CD4-positive, CD25-positive, alpha-beta regulatory T cell (primary cell): Measurements from ENCODE around the gene ATP1A3. TPM values are rescaled to one million over a fixed set of nuclear protein-coding genes. Genes with fewer than 3 reads are reported as not detected.
A peak's percentile ranks its signal among the peaks of the same experiment; 100 is the strongest.

Experiments
- ATAC-seq, 2 donors: fragments of 150-1000 bp; cut with Tn5 transposase; one replicate each; pipeline ENCODE4 v1.10.0; 2021; ENCODE audit warnings: low read depth in 2 of 2, moderate number of reproducible peaks in 2 of 2, moderate library complexity in 1 of 2
- DNase-seq, 3 donors: peaks; one replicate each; pipeline versions ENCODE4 v3.0.0 to v3.0.0-alpha.2; 2012 to 2022; ENCODE audit warnings: mixed read lengths in 1 of 3
- H3K27ac ChIP-seq: one replicate; pipeline ENCODE4 v1.7.0; 2013; ENCODE audit warnings: mild to moderate bottlenecking, low read length; ENCODE audit not compliant: insufficient read depth, poor library complexity, severe bottlenecking
- H3K27me3 ChIP-seq: one replicate; pipeline ENCODE4 v1.7.0; 2013; ENCODE audit warnings: low read length; ENCODE audit not compliant: control insufficient read depth, insufficient read depth
- H3K36me3 ChIP-seq: one replicate; pipeline ENCODE4 v1.7.0; 2013; ENCODE audit warnings: mild to moderate bottlenecking, low read length, moderate library complexity; ENCODE audit not compliant: control insufficient read depth, insufficient read depth
- H3K4me1 ChIP-seq: 2 replicates; pipeline ENCODE4 v1.7.0; 2013; ENCODE audit warnings: mild to moderate bottlenecking, low read length; ENCODE audit not compliant: insufficient read depth, control insufficient read depth, poor library complexity, severe bottlenecking
- H3K4me3 ChIP-seq: one replicate; pipeline ENCODE4 v1.7.0; 2013; ENCODE audit warnings: low read depth, mild to moderate bottlenecking, low read length, moderate library complexity
- H3K9me3 ChIP-seq, 2 experiments: 1 replicate in 1 of 2; 2 replicates in 1 of 2; pipeline ENCODE4 v1.7.0; 2013; ENCODE audit warnings: low read length in 2 of 2, mild to moderate bottlenecking in 1 of 2, moderate library complexity in 1 of 2; ENCODE audit not compliant: control insufficient read depth in 2 of 2
- H3K27ac Mint-ChIP-seq, 3 donors: one replicate each; pipeline ENCODE4 v1.8.0; 2020 to 2022; ENCODE audit warnings: mild to moderate bottlenecking in 3 of 3, mixed read lengths in 3 of 3, moderate library complexity in 2 of 3
- H3K27me3 Mint-ChIP-seq: one replicate; pipeline ENCODE4 v1.8.0; 2022; ENCODE audit warnings: mild to moderate bottlenecking, mixed read lengths
- H3K36me3 Mint-ChIP-seq: one replicate; pipeline ENCODE4 v1.8.0; 2020; ENCODE audit warnings: mixed read lengths
- H3K4me1 Mint-ChIP-seq, 4 donors: one replicate each; pipeline ENCODE4 v1.8.0; 2020 to 2022; ENCODE audit warnings: mixed read lengths in 4 of 4, mild to moderate bottlenecking in 1 of 4
- H3K4me3 Mint-ChIP-seq, 4 donors: one replicate each; pipeline ENCODE4 v1.8.0; 2020 to 2022; ENCODE audit warnings: mild to moderate bottlenecking in 4 of 4, mixed read lengths in 4 of 4, moderate library complexity in 3 of 4
- H3K9me3 Mint-ChIP-seq, 7 donors: one replicate each; pipeline ENCODE4 v1.8.0; 2020 to 2022; ENCODE audit warnings: mixed read lengths in 7 of 7, mild to moderate bottlenecking in 3 of 7, moderate library complexity in 2 of 7
- polyA plus RNA-seq, 4 donors: library from polyadenylated mRNA; unstranded; fragments of 300-500 nt; fragmentation: Illumina TruSeq; gene quantifications; one replicate each; pipeline ENCODE4 v1.2.3, GENCODE V29; 2021
- total RNA-seq: library from RNA; stranded (reverse); gene quantifications from one replicate; pipeline ENCODE4 v1.2.3, GENCODE V29; 2022

ATP1A3 gene
- total and polyA plus RNA-seq, 5 donors from 2014 or later = 0.92 to 11.1 (median 1.9) TPM

- Mint-ChIP-seq H3K27me3 (peaks cover 12% of the 10 kb centered on the region), H3K27ac (peak overlapping the region in 1 of 3 donors; percentile 16), H3K36me3 (no peaks in the 10 kb centered on the region), H3K4me3 (no peak overlapping the region), H3K9me3 (peaks cover 0 to 3% (median 0%) of the 10 kb centered on the region in 7 donors), H3K4me1 (peaks cover 0 to 17% (median 7%) of the 10 kb centered on the region in 4 donors)
- H3K9me3 ChIP-seq = no peaks in the 10 kb centered on the region
- no peaks in the 10 kb centered on the region for H3K36me3 ChIP-seq
- H3K4me1 ChIP-seq = peaks cover 3% of the 10 kb centered on the region
- DNase-seq (no peak), ATAC-seq (no peak)
- no peaks in the 10 kb centered on the region for H3K27me3 ChIP-seq
- no peak overlapping the region for H3K4me3 ChIP-seq
- no peak overlapping the region for H3K27ac ChIP-seq
Measured at GRCh38 chr19:41922585-41922984, 71.4 kb downstream of the ATP1A3 start.

- peaks cover 0 to 3% (median 0%) of the 10 kb centered on the region in 7 donors for H3K9me3 Mint-ChIP-seq
- H3K27ac Mint-ChIP-seq = peak overlapping the region in 2 of 3 donors; percentile 16 to 72
- ATAC-seq = no peak
Measured at GRCh38 chr19:41921577-41922576, 72.2 kb downstream of the ATP1A3 start.

GRCh38 chr19:41920882-41921576, 73.0 kb downstream of the ATP1A3 start:
- Histone ChIP-seq H3K36me3 (no peaks in the 10 kb centered on the region), H3K9me3 (no peaks in the 10 kb centered on the region), H3K4me1 (peaks cover 3% of the 10 kb centered on the region), H3K27me3 (peaks cover 11% of the 10 kb centered on the region), H3K4me3 (no peak overlapping the region), H3K27ac (no peak overlapping the region)
- ATAC-seq (no peak), DNase-seq (no peak)
- peak overlapping the region in 1 of 4 donors; percentile 10 for H3K4me3 Mint-ChIP-seq
- peaks cover 0 to 17% (median 7%) of the 10 kb centered on the region in 4 donors for H3K4me1 Mint-ChIP-seq
- H3K36me3 Mint-ChIP-seq = no peaks in the 10 kb centered on the region
- H3K27me3 Mint-ChIP-seq = peaks cover 12% of the 10 kb centered on the region
- H3K27ac Mint-ChIP-seq = peak overlapping the region in 1 of 3 donors; percentile 32
- peaks cover 0 to 3% (median 0%) of the 10 kb centered on the region in 7 donors for H3K9me3 Mint-ChIP-seq

More at GRCh38 chr19:41921577-41922576, 72.2 kb downstream of the ATP1A3 start:
- Histone ChIP-seq H3K4me3 (no peak overlapping the region), H3K36me3 (no peaks in the 10 kb centered on the region), H3K9me3 (no peaks in the 10 kb centered on the region), H3K27ac (no peak overlapping the region), H3K27me3 (peaks cover 2% of the 10 kb centered on the region), H3K4me1 (no peaks in the 10 kb centered on the region)
- H3K4me3 Mint-ChIP-seq = peak overlapping the region in 3 of 4 donors; percentile 10 to 65 (median 55)
- H3K4me1 Mint-ChIP-seq = peaks cover 0 to 17% (median 7%) of the 10 kb centered on the region in 4 donors
- DNase-seq = no peak
- H3K27me3 Mint-ChIP-seq = peaks cover 12% of the 10 kb centered on the region
- H3K36me3 Mint-ChIP-seq = no peaks in the 10 kb centered on the region

- peaks cover 0 to 17% (median 7%) of the 10 kb centered on the region in 4 donors for H3K4me1 Mint-ChIP-seq
- H3K36me3 ChIP-seq = no peaks in the 10 kb centered on the region
- peaks cover 12% of the 10 kb centered on the region for H3K4me1 ChIP-seq
- DNase-seq (no peak), ATAC-seq (no peak)
- no peak overlapping the region for H3K27ac ChIP-seq
- H3K27me3 Mint-ChIP-seq = peaks cover 12% of the 10 kb centered on the region
- no peak overlapping the region for H3K4me3 ChIP-seq
- no peaks in the 10 kb centered on the region for H3K36me3 Mint-ChIP-seq
- no peak overlapping the region for H3K27ac Mint-ChIP-seq
- no peak overlapping the region for H3K4me3 Mint-ChIP-seq
- peaks cover 0 to 3% (median 0%) of the 10 kb centered on the region in 7 donors for H3K9me3 Mint-ChIP-seq
- no peaks in the 10 kb centered on the region for H3K9me3 ChIP-seq
- H3K27me3 ChIP-seq = peaks cover 16% of the 10 kb centered on the region
Measured at GRCh38 chr19:41919948-41920712, 73.9 kb downstream of the ATP1A3 start.

DNA sequence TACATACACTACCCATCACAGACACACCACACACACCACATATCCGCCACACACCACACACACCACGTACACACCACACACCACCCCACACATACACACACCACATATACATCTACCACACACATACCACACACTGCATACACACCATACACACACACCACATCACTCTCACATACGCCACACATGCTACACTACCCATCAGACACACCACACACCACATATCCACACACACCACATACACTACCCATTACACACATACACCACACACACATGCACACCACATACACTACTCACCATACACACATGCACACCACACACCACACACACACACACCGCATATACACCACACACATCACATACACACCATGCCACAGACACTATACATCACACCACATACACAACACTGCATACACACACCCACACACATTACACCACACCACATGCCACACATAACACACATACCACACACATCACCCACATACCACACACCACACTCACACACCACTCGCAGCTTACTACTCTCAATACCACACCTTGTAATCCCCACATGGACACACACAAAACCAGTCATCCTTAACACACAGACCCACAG, 75.3 kb downstream of the ATP1A3 start:
- H3K36me3 ChIP-seq = no peaks in the 10 kb centered on the region
- Mint-ChIP-seq H3K9me3 (peaks cover 0 to 3% (median 0%) of the 10 kb centered on the region in 7 donors), H3K27me3 (peaks cover 19% of the 10 kb centered on the region), H3K4me1 (peaks cover 0 to 22% (median 7%) of the 10 kb centered on the region in 4 donors), H3K4me3 (no peak overlapping the region), H3K27ac (no peak overlapping the region), H3K36me3 (no peaks in the 10 kb centered on the region)
- no peak overlapping the region for H3K27ac ChIP-seq
- peaks cover 19% of the 10 kb centered on the region for H3K27me3 ChIP-seq
- ATAC-seq (no peak), DNase-seq (no peak)
- H3K4me3 ChIP-seq = no peak overlapping the region
- peaks cover 26% of the 10 kb centered on the region for H3K4me1 ChIP-seq
- H3K9me3 ChIP-seq = no peaks in the 10 kb centered on the region

GRCh38 chr19:41918095-41918494, 75.9 kb downstream of the ATP1A3 start:
- no peaks in the 10 kb centered on the region for H3K36me3 Mint-ChIP-seq
- H3K27ac Mint-ChIP-seq = no peak overlapping the region
- peaks cover 17% of the 10 kb centered on the region for H3K27me3 Mint-ChIP-seq
- Histone ChIP-seq H3K9me3 (no peaks in the 10 kb centered on the region), H3K4me3 (no peak overlapping the region), H3K27ac (no peak overlapping the region), H3K36me3 (no peaks in the 10 kb centered on the region), H3K4me1 (peaks cover 31% of the 10 kb centered on the region), H3K27me3 (peaks cover 19% of the 10 kb centered on the region)
- peaks cover 0 to 2% (median 0%) of the 10 kb centered on the region in 7 donors for H3K9me3 Mint-ChIP-seq
- no peak overlapping the region for H3K4me3 Mint-ChIP-seq
- H3K4me1 Mint-ChIP-seq = peaks cover 0 to 22% (median 4%) of the 10 kb centered on the region in 4 donors
- DNase-seq = no peak
- ATAC-seq = no peak

DNA sequence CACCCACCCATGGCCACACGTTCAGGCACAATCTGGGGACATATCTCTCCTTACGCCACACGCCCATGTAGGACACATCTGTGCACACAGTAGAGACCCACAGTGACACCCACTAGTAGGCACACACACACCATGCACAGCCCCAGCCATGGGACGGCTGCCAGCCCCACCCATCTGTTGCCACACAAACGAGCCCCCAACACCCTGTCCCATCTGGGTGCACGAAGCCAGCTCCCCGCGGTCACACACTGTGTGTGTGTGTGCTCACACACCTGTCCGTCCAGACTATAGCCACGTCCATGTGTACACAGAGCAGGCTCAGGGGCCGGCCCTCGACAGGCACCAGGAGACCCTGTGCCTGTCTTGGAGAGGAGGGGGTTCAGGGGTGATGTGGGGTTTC, 76.4 kb downstream of the ATP1A3 start:
- Histone ChIP-seq H3K9me3 (no peaks in the 10 kb centered on the region), H3K27ac (no peak overlapping the region), H3K27me3 (peaks cover 19% of the 10 kb centered on the region), H3K4me1 (peaks cover 35% of the 10 kb centered on the region), H3K36me3 (no peaks in the 10 kb centered on the region), H3K4me3 (no peak overlapping the region)
- ATAC-seq (no peak), DNase-seq (no peak)
- Mint-ChIP-seq H3K4me1 (peaks cover 0 to 23% (median 3%) of the 10 kb centered on the region in 4 donors), H3K36me3 (no peaks in the 10 kb centered on the region), H3K9me3 (peaks cover 0 to 1% (median 0%) of the 10 kb centered on the region in 7 donors), H3K27ac (no peak overlapping the region), H3K27me3 (peaks cover 17% of the 10 kb centered on the region), H3K4me3 (no peak overlapping the region)
